ENCODE data around the gene PTPRS.

- TF ChIP-seq CTCF (IDR thresholded peaks at IDR 0.05; ENCODE audit: borderline replicate concordance, extremely low read depth, low read length, poor library complexity, severe bottlenecking) = no peak
- no peak for TF ChIP-seq EZH2 (IDR thresholded peaks at IDR 0.05; ENCODE audit: borderline replicate concordance, low read depth, low read length, severe bottlenecking)
These were observed 6.8 kb downstream of the PTPRS start for GRCh38 chr19:5333581-5334365.
